Measurements from ENCODE around the gene IRAG1.

The IRAG1 gene

DNA sequence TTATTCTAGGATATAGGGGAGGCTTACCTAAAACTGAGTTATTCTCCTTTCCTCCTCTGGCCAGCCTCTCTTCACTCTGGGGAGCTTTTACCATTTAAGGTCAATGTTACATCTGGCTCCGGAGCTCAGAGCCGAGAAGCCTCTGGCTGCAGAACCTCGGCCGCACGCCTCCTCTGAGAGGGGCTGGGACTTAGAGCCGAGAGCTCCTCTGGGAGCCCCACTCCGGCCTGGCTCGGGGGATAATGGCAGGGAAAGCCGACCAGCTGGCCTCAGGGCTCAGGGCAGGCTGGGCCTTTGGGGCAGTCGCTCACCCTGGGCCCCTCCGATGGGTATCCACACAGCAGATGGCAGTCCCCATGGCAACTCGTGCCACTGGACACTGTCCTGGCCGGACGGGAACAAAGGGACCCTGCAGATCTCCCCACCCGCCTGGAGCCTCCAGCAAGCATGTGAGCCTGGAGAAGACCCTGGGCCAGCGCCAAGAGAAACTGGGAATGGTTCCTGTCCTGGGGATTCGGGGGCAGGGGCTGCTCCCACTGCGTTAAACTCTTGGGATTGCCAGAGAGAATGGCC lies at the start of gene IRAG1:
TSS of gene IRAG1 (minus strand) at position 247 of the 573 bp plus-strand sequence. CDS start at position 94, 153 bp downstream.
- DNase-seq, result no peak

DNA sequence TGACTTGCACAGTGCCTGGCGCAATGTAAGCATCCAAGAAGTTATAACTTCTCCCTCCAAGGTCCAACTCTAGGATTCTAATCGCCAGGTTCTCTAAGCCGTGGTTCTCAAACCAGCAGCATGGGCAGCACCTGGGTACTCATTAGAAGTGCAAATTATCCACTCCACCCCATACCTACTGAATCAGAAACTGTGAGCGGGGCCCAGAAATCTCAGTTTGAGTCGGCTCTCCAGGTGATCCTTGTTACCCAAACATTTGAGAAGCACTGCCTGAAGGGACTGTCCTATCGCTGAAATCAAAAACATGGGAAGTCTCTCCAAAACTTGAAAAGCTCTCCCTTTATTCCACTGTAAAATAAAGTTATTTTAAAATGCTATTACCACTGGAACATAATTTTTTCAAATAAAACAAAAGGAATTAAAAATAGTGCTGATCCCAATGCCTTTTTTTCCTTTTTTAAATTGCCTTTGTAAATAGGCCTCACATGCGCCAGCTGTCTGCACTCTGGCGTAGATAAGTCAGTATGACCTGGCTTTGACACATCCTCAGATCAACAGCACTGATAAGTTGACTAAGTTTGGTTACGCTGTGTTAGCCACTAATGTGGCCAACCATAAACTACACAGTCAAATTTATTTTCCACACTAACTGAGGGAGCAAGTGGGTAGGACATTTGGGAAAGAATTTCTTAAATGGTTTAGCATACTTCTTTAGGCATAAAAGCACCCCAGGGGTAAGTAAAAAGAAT lies 49.1 kb upstream of the IRAG1 start:
- no peak for DNase-seq

DNA sequence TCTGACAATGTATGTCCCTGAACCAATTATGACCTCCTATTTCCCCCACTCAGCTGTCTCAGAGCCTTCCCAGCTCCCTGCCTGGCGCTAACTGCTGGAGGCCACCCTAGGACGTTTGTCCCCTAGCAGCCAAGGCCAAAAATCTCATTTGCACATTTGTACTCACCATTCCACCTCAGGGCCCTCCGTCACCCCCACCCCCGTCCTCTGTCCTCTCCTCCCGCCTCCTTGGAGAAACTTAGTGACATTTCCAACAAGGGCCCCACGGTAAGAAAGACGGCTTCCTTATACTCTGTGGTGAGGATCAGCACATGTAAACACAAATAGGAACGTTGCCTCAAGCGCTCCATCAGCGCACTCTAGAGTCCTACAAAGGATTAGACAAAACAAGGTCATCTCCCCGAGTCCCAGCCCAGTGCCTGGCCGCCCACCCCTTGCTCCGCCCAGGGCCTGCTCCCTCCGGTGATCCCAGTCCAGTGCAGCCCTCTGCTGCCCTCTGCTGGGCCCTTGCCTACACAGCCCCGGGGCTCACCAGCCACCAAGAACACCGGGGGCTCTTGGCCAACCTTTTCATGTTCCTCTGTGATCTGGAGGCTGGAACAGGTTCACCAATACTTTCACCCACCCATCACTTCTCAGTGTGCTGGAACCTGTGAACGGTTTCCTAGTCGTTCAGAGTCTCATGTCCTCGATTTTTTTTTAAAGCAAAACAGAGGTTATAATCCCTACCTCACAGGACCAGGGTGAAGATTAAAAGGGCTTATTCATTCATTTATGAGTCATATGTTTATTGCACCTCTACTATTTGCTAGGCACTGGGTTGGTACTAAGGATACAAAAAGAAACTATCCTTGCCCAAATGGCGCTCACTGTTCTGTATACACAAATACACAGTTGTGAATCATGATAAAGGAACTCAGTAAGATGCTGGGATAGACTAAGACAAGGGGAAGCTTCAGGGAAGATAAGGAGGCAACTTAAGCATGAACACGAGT lies 42.2 kb upstream of the IRAG1 start:
- peak; percentile 94 for DNase-seq

GRCh38 chr11:10731064-10731680 lies 37.6 kb upstream of the IRAG1 start:
- no peak for DNase-seq

DNA sequence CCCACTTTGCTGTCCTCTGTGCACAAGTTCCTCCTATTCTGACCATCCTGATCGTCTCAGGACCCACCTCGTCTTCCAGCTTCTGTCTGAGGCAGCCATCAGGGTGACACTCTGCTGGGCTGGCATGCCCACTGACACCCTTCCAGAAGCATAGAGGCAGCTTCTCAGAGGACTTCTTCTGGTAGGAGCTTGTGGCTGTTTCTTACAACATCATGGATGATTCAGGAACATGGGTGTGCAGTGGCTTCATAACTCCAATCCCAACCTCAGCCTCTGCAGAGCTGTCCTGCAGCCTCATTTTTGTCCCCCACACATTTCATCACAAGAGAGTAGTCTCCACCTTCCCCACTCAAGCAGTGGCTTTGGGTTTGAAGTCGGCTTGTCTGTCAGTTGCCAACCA lies 36.6 kb upstream of the IRAG1 start:
- DNase-seq, result no peak

DNA sequence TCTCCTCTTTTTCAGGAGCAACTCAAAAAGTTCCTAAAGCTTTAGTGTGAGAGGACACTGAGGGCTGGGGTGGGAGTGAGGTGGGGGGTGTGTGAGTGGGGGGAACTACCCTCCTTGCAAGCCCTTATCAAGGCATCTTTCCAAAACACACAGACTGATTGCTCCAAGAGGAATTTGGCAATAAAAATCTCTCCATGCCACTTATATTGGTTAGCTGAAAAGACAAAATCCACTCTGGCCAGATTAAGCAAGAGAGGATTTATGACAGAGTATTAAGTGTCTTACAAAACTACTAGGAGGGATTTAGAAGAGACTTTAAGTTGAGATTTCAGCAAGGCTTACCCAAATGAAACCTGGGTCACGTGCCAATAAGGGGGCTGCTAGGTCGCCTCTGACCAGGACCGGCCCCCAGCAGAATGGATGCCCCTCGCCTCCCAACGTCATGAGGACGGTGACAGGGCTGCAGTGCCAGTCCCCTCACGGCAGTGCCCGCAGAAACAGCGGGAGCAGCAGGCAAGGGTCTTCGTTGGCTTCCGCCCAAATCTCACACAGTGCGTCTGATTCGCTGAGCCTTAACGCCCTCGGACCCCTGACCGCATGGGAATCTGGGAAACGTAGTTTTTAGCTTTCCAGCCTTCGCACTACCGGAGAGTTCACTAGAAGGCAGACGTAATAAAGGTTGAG lies 35.4 kb upstream of the IRAG1 start:
- DNase-seq, result peak; percentile 56

DNA sequence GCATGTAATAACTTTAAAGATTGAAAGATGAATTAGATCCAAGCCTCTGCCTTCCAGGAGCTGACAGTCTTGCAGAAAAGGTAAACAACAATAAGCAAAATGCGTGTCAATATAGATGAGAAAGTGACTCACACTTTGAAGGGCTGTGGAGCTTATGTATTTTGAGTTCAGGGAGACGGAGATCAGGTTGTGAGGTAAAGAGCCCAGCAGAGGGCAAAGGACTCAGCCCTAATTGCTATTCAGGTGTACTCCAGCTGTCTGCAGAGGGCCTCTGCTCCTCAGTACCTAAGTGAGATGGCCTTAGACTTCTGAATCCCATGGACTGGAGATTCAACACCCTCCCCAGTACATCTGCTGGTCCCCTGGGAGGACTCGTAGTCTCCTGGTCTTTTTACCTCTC lies 34.6 kb upstream of the IRAG1 start:
- no peak for DNase-seq

DNA sequence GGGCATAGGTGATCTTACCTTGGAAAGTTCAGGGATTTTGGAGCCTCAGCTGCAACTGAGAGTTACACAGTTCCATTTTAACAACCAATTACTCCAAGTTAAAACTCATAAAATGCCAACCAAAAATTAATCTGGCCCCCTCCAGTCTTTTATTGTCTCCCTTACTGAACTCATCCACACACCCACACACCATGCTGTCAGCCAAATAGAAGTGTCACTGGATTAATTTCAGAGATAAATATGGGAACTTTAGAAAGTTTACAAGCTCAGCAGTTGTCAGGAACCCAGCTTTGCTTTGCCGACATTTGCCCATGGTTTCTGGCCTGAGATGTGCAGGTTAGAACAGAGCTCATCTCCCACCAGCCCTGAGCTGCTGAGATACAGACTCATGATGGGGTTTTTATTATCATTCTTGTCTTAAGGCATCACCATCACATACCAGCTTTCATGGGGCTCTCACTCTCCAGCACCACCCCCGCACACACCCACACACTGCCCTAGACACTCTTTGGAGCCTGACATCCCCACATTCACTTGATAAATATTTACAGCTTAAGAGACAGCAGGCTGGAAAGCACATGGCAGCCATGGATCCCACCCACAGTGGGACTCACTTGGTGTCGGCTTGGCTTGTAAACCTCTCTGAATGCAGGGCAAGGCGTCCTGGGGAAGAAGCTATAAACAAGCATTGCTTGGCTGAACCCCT lies 33.7 kb upstream of the IRAG1 start:
- DNase-seq, result no peak

GRCh38 chr11:10725907-10726253 lies 32.3 kb upstream of the IRAG1 start:
- DNase-seq, result no peak

- no peak for DNase-seq
Observed at GRCh38 chr11:10725114-10725906, 31.8 kb upstream of the IRAG1 start.

- DNase-seq, result no peak
Observed at GRCh38 chr11:10722307-10722706, 28.8 kb upstream of the IRAG1 start.

DNA sequence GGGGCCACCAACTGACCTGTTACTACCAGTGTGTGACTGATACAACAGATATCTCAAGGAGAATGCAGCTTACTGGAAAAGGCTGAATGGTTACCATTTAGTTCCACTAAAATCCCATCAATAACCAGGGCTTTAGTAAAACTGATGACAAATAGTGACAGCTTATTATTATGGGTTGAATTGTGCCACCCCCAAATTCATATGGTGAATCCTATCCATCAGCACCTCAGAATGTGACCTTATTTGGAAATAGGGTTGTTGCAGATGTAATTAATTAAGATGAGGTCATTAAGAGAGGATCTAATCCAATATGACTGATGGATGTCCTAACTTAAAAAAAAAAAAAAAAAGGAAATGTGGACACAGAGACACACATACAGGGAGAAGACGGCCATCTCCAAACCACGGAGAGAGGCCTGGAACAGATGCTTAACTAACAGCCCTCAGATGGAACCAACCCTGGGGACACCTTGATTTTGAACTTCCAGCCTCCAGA lies 27.4 kb upstream of the IRAG1 start:
- no peak for DNase-seq

DNA sequence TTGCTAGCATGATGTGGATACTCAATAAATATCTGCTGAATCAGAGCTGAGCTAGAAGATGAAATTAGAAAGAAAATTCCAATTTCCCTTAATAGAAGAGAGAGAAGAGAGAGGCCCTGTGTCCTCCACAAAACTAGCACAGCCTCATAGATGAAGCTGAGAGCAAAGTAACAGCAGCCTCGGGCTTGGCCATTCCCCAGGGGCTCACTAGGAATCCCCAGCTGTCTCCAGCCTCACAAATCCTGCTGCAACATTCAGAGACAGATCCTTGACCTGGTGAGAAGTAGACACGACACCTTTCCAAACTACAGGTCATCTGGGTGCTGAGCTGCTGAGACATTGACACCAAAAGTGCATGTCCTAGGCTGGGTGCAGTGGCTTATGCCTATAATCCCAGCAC lies 26.1 kb upstream of the IRAG1 start:
- DNase-seq, result no peak

GRCh38 chr11:10716543-10717259 lies 23.1 kb upstream of the IRAG1 start:
- DNase-seq, result no peak

- no peak for DNase-seq
Observed at GRCh38 chr11:10716122-10716521, 22.6 kb upstream of the IRAG1 start.

GRCh38 chr11:10715571-10715970 lies 22.0 kb upstream of the IRAG1 start:
- no peak for DNase-seq

DNA sequence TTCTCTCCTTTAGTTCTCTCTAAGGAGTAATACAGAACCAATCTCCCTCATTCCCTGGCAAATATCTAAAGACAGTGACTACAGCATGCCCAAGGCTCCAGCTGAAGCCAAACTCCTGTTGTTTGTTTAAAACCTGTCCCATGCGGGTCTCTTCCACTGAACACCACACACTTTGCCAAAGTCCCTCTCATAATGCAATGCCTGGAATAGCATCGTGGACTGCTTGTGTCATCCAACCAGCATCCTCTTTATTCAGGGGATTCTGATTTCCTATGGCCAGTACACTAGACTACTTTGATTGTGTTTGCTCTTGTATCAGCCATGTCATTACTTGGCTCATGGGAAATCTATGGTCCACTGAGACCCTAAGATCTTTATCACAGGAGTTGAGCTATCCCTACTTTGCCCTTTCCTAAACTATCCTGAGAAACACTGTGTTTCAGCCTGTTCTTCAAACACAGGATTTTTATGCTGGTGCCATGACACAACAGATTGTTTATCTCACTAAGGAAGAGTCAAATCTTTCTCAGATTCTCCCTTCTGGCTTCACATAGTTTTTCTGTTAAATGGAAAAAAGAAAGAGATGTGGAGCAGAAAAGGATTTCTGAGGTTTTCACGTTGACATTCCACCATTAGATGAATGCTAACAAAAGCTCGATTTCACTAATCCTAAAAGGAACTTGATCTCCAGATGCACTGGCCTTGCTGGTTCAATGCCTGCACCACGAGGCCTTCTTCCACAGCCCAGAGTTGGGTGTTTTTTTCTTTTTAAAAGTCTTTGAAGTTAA lies 15.9 kb upstream of the IRAG1 start:
- no peak for DNase-seq

GRCh38 chr11:10708131-10708530 lies 14.6 kb upstream of the IRAG1 start:
- DNase-seq, result no peak

DNA sequence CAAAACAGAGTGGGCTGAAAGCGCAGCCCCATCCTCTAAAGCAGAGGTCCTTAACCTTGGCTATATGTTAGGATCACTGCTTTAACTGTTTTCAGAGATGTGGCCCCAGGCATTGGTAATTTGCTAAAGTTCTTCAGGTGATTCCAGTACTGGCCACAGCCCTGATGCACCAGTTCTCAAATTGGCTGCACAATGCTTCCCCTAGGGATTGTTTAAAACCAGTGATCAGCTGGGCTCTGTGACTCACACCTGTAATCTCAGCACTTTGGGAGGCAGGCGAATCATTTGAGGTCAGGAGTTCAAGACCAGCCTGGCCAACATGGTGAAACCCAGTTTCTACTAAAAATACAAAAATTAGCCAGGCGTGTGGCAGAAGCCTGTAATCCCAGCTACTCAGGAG lies 8.4 kb upstream of the IRAG1 start:
- peak; percentile 31 for DNase-seq
